Mucosa of descending colon (tissue), 3 donors: ENCODE results near the gene AMBRA1. TPM values are rescaled to one million over a fixed set of nuclear protein-coding genes. Genes with fewer than 3 reads are reported as not detected.
A peak's percentile ranks its signal among the peaks of the same experiment; 100 is the strongest.

Experiments used
- ATAC-seq: fragments of 200-7000 bp; cut with Tn5 transposase; one replicate; pipeline ENCODE4 v1.9.1; 2020; ENCODE audit warnings: mild to moderate bottlenecking, moderate library complexity
- DNase-seq, 3 donors: peaks; one replicate each; pipeline ENCODE4 v3.0.0-alpha.2; 2020
- H3K36me3 ChIP-seq: fragments of 200-600 bp; one replicate; pipeline ENCODE4 v1.8.0; 2021; ENCODE audit warnings: low read depth, mild to moderate bottlenecking
- H3K4me1 ChIP-seq: fragments of 200-600 bp; one replicate; pipeline ENCODE4 v1.8.0; 2021; ENCODE audit warnings: low read depth, mild to moderate bottlenecking
- H3K4me3 ChIP-seq: fragments of 200-600 bp; one replicate; pipeline ENCODE4 v1.8.0; 2021; ENCODE audit warnings: mild to moderate bottlenecking
- H3K9me3 ChIP-seq: fragments of 200-600 bp; one replicate; pipeline ENCODE4 v1.8.0; 2021; ENCODE audit warnings: mild to moderate bottlenecking
- CTCF ChIP-seq: fragments of 200-600 bp; IDR thresholded peaks from one replicate; pipeline ENCODE4 v1.8.0; 2022; ENCODE audit warnings: antibody characterized with exemption, mild to moderate bottlenecking
- intact Hi-C, 2 donors: fragments of 100-400 bp; cut with DNase I in 1 of 2; cut with micrococcal nuclease in 1 of 2; formaldehyde crosslinking; loops; one replicate each; pipeline versions ENCODE4 v1.11.0 to v1.11.1; 2022; cut with DNase I, micrococcal nuclease
- total RNA-seq, 3 donors: library from RNA; stranded (reverse); fragmentation: NEBNext Ultra II Directional in 2 of 3; extraction: Animal tissue kit (Norgen Biotek cat#: 25700) in 2 of 3; gene quantifications; one replicate each; pipeline versions ENCODE4 v1.2.1 to v1.2.4, GENCODE V29; 2021 to 2023
- donor health status: DM: no; HTN: no; CAD: no; lungs with moderate emphysema.
- donor health status: DM: no; HTN: no; CAD: no.
- donor health status: DM: no; HTN: yes; CAD: no.

AMBRA1 gene
- total RNA-seq, 3 donors from 2014 or later: 42.0 to 46.7 (median 45.2) TPM

DNA sequence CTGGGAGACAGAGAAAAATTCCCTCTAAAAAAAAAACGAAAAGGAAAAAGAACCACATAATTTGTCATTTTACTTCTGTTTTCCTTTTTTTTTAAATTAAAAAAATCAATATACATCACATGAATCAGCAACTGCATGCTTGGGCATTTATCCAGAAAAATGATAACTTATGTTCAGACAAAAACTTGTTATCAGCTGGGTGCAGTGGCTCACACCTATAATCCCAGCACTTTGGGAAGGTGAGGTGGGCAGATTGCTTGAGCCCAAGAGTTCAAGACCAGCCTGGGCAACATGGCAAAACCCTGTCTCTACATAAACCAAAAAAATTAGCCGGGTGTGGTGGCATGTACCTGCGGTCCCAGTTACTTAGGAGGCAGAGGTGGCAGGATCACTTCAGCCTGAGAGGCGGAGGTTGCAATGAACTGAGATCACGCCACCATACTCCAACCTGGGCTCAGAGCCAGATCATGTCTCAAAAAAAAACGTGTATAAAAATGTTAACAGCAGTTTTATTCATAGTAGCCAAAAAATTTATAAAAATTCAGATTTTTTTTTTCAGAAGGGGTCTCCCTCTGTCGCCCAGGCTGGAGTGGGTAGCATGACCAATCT lies 28.5 kb downstream of the AMBRA1 start:
- intact Hi-C loops: no loop called here
- H3K4me3 ChIP-seq: no peak overlapping the region
- peaks cover 10% of the 10 kb centered on the region for H3K4me1 ChIP-seq
- no peaks in the 10 kb centered on the region for H3K36me3 ChIP-seq
- ATAC-seq (no peak), DNase-seq (no peak)
- no peaks in the 10 kb centered on the region for H3K9me3 ChIP-seq
- no peak for TF ChIP-seq CTCF

DNA sequence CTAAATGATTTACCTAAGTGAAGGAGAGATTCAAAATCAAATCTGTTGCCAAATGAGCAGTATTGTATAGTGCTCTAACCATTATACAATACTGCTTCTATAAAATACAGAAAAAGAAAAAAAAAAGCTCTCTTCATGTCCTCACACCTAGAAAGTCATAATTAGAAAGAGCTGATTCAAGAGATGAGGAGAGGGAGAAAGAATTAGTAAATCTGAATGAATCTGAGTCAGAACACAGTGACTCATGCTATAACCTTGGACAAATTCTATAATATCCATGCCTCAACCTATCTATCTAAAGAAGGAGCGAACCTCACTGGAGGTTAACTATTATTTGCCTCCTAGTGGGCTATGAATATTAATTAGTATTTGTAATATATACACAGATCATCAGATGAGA lies 29.4 kb downstream of the AMBRA1 start:
- Histone ChIP-seq H3K9me3 (no peaks in the 10 kb centered on the region), H3K4me1 (peaks cover 18% of the 10 kb centered on the region), H3K4me3 (no peak overlapping the region), H3K36me3 (no peaks in the 10 kb centered on the region)
- no peak for ATAC-seq
- no peak for TF ChIP-seq CTCF
- intact Hi-C loops: no loop called here
- DNase-seq: no peak

- Histone ChIP-seq H3K9me3 (no peaks in the 10 kb centered on the region), H3K4me1 (peaks cover 18% of the 10 kb centered on the region), H3K4me3 (no peak overlapping the region), H3K36me3 (no peaks in the 10 kb centered on the region)
- TF ChIP-seq CTCF: no peak
- no peak for ATAC-seq
- DNase-seq: no peak
- intact Hi-C loops: no loop called here
These were observed 31.3 kb downstream of the AMBRA1 start for GRCh38 chr11:46562527-46562926.

DNA sequence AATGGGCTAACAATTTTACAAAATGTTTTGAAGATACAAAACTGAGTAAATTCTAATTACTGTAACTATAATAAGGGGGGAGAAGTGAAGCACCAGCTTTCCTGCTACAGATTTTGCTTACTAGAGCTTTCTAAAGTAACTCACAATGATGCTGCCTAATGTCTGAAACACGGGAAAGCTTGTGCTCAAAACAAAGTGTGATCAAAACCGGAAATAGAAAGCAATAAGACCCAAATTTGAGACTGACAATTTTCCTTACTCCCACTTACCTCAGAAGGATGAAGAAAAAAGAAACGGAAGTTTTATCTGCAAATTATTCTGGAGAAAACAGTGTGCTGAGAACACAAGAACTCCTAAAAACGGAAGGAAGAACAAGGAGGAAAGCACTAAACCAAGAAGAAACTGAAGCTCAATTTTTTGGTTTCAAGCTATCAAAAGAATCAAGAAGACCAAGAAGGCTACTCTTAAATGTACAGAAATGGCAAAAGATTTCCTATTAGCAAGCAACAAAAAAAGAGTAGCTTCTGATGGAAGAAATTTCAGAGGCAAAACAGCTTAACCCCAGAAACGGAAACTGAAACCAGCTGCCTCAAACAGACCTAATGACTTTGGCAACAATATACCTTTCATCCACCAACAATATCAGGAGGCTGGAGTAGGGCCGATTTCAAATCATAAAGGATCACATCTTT lies 33.4 kb downstream of the AMBRA1 start:
- peak; percentile 86 for ATAC-seq
- Histone ChIP-seq H3K4me3 (no peak overlapping the region), H3K9me3 (no peaks in the 10 kb centered on the region), H3K4me1 (peaks cover 31% of the 10 kb centered on the region), H3K36me3 (no peaks in the 10 kb centered on the region)
- peak in 1 of 3 donors; percentile 54 for DNase-seq
- no peak for TF ChIP-seq CTCF
- intact Hi-C loops: no loop called here

DNA sequence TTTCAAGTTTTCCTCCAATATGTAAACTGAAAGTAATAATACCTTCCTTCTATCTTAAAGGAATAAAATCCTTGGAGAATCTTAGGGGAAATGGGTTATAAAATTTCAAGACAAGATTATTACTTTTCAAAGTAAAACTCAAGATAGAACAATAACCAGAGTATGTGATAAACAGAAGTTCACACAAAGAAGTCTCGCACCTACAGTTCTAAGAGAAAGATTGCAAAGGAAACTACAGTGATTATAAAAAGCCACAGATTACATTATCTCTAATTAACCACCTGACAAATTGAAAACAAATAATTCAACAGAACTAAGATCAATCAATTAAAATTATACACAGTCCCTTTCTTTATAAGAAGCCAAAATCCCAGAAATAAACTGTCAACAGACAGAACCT lies 34.0 kb downstream of the AMBRA1 start:
- TF ChIP-seq CTCF: no peak
- no peak for DNase-seq
- Histone ChIP-seq H3K4me3 (no peak overlapping the region), H3K36me3 (no peaks in the 10 kb centered on the region), H3K9me3 (no peaks in the 10 kb centered on the region), H3K4me1 (peaks cover 37% of the 10 kb centered on the region)
- no peak for ATAC-seq
- intact Hi-C loops: no loop called here
